ENCODE data around the gene TTC27. TPM values are rescaled to one million over a fixed set of nuclear protein-coding genes. Genes with fewer than 3 reads are reported as not detected.

TTC27 gene
- total and polyA plus RNA-seq, 8 donors: 3.4 to 13.3 (median 9.9) TPM

- H3K27me3 ChIP-seq: no peaks in the 10 kb centered on the region
- DNase-seq (no peak), FAIRE-seq (no peak), ATAC-seq (no peak)
- intact Hi-C loops (cut with DNase I): no loop called here
- no peaks in the 10 kb centered on the region for H3K36me3 ChIP-seq
- WGBS, 2 donors: 95 to 96% methylated on average over 1 of the region's 1 CpG
- TF ChIP-seq, protein P1, sequence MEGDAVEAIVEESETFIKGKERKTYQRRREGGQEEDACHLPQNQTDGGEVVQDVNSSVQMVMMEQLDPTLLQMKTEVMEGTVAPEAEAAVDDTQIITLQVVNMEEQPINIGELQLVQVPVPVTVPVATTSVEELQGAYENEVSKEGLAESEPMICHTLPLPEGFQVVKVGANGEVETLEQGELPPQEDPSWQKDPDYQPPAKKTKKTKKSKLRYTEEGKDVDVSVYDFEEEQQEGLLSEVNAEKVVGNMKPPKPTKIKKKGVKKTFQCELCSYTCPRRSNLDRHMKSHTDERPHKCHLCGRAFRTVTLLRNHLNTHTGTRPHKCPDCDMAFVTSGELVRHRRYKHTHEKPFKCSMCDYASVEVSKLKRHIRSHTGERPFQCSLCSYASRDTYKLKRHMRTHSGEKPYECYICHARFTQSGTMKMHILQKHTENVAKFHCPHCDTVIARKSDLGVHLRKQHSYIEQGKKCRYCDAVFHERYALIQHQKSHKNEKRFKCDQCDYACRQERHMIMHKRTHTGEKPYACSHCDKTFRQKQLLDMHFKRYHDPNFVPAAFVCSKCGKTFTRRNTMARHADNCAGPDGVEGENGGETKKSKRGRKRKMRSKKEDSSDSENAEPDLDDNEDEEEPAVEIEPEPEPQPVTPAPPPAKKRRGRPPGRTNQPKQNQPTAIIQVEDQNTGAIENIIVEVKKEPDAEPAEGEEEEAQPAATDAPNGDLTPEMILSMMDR (IDR thresholded peaks at IDR 0.05): no peak
- H3K4me1 ChIP-seq: no peaks in the 10 kb centered on the region
- no peak overlapping the region for H3K4me3 ChIP-seq
- H3K27ac ChIP-seq: no peak overlapping the region
- no peaks in the 10 kb centered on the region for H3K9me3 ChIP-seq
Observed at GRCh38 chr2:32699151-32699550, 71.3 kb downstream of the TTC27 start.

DNA sequence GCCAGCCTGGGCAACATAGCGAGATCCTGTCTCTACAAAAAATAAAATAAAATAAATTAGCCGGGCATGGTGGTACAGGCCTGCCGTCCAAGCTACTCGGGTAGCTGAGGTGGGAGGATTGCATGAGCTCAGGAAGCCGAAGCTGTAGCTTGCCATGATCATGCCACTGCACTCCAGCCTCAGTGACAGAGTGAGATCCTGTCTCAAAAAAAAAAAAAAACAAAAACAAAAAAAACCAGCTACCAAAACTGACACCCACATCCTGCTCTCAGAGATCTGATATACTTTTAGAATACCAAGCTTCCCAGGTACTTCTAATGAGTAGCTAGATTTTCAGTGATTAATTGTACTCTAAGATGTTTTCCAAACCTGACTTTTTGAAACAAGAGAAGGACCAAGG, 74.0 kb downstream of the TTC27 start:
- Histone ChIP-seq H3K27ac (no peak overlapping the region), H3K4me1 (no peaks in the 10 kb centered on the region), H3K9me3 (no peaks in the 10 kb centered on the region), H3K27me3 (no peaks in the 10 kb centered on the region), H3K36me3 (peaks cover 0 to 5% (median 0%) of the 10 kb centered on the region in 3 donors), H3K4me3 (no peak overlapping the region)
- TF ChIP-seq, protein P1 (IDR thresholded peaks at IDR 0.05): no peak
- intact Hi-C loops (cut with DNase I): no loop called here
- whole genome bisulfite sequencing, 2 donors: 97 to 98% methylated on average over 5 of the region's 5 CpGs
- DNase-seq (no peak), ATAC-seq (no peak), FAIRE-seq (no peak)

DNA sequence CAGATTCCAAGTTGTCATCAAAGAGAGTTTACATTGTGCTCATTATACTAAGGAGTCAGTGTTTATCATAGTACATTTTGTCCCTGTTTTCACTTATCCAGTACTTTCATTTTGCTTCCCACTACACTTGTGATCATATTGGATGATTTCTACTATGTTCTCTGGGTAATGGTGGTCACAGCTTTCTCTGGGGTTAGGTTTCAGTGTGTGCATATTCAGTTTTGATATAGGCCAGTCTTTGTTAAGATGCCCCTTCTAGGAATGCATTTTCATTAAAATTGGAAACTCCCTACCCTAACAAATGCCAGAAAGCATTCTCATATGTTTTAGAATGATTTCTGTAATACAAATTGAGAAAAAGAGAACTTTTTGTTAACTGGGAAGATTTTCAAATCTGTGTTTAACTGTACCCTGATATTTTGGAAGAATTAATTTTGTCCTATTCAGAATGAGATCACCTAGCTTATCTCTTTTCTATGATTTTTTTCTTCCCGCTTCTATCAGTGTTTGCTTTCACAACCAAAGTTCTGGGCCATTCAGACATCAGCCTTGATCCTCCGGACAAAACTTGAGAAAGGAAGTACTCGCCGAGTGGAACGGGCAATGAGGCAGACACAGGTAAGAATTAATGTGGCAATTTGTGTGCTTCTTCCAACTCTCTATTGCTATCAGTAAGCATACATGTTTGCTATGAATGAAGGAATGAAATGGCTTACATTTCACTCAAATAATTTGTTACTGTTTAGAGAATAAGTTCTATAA, 74.6 kb downstream of the TTC27 start:
- TF ChIP-seq, protein P1 (IDR thresholded peaks at IDR 0.05): no peak
- no peak overlapping the region for H3K4me3 ChIP-seq
- 81 to 85% methylated on average over 5 of the region's 5 CpGs for WGBS, 2 donors
- no peaks in the 10 kb centered on the region for H3K9me3 ChIP-seq
- H3K27ac ChIP-seq: no peak overlapping the region
- ATAC-seq (no peak), FAIRE-seq (no peak), DNase-seq (no peak)
- H3K36me3 ChIP-seq: peaks cover 0 to 5% (median 0%) of the 10 kb centered on the region in 3 donors
- no peaks in the 10 kb centered on the region for H3K27me3 ChIP-seq
- intact Hi-C loops (cut with DNase I): no loop called here
- H3K4me1 ChIP-seq: no peaks in the 10 kb centered on the region

- ATAC-seq: no peak
- WGBS, 2 donors: 98 to 99% methylated on average over 5 of the region's 5 CpGs
- TF ChIP-seq, protein P1 (IDR thresholded peaks at IDR 0.05): no peak
- no peak for FAIRE-seq
- intact Hi-C loops (cut with DNase I): no loop called here
- peaks cover 0 to 5% (median 0%) of the 10 kb centered on the region in 3 donors for H3K36me3 ChIP-seq
- DNase-seq: no peak
- no peaks in the 10 kb centered on the region for H3K9me3 ChIP-seq
- no peaks in the 10 kb centered on the region for H3K27me3 ChIP-seq
- no peak overlapping the region for H3K27ac ChIP-seq
- peaks cover 7 to 10% (median 8%) of the 10 kb centered on the region in 3 donors for H3K4me1 ChIP-seq
- H3K4me3 ChIP-seq: no peak overlapping the region
Observed at GRCh38 chr2:32706815-32707579, 79.1 kb downstream of the TTC27 start.

All from pancreas (tissue), 10 donors.